ENCODE data around the gene TNFRSF1A.

The TNFRSF1A gene

GRCh38 chr12:6336889-6337853 is 4.7 kb downstream of the TNFRSF1A start:
- peak; percentile 85 for DNase-seq

GRCh38 chr12:6336079-6336888 is 5.6 kb downstream of the TNFRSF1A start:
- DNase-seq, result peak; percentile 97

DNA sequence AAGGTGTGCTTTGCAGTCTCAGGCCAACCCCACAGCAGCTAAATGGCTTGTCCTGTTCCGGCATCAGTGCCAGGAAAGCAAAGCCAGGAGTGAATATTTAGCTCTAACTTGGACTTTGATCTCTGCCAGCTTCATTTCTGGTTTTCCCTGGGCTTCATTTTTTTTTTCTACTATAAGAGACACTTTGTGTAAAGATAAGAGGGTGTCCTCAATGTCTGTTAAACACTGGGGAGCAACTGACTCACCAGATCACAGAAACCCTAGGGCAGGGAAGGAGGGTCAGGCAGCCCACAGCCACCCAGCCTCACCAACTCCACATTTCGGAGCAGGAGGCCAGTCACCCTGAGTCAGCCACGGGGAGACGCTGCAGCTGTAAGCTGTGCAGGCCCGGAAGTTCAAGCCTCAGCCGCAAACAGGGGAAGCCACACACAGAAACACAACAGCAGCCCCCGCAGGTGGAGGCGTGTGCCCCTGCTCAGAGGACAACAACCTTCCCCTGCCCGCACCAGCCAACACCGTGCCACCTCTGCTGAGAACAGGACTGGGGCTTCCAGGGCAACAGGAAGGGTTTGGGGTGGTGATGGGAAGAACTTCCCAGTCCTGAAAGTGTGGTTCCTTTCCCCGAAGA is 6.3 kb downstream of the TNFRSF1A start:
- DNase-seq, result peak; percentile 87

GRCh38 chr12:6334940-6335450 is 6.9 kb downstream of the TNFRSF1A start:
- no peak for DNase-seq

DNA sequence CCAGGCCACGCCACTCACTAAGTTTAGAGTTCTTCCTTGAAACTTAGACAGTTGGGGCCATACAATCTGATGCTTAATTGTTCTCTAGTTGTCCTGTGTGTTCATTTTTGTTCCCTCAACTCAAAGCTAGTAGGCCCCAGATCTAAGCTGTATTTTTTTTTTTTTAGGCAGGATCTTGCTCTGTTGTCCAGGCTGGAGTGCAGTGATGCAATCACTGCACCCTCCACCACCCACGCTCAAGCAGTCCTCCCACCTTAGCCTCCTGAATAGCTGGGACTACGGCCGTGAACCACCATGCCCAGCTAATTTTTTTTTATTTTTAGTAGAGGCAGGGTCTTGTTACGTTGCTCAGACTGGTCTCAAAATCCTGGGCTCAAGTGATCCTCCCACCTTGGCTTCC is 7.5 kb downstream of the TNFRSF1A start:
- no peak for DNase-seq

GRCh38 chr12:6333566-6333965 is 8.3 kb downstream of the TNFRSF1A start:
- no peak for DNase-seq

DNA sequence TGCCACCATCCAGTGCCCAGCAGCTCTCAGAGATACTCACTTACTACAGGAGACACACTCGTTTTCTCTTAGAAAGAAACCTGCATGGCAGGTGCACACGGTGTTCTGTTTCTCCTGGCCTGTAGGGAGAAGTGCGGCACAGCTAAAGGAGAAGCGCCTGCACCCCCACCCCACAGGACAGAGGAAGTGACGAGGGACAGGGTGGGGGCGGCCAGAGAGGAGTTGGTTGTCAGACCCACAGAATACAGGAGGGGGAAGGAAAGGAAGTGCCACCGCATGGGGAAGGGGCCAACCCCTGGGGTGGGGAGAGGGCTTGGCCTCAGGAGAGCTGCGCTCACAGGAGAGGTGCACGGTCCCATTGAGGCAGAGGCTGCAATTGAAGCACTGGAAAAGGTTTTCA is 8.8 kb downstream of the TNFRSF1A start:
- no peak for DNase-seq

DNA sequence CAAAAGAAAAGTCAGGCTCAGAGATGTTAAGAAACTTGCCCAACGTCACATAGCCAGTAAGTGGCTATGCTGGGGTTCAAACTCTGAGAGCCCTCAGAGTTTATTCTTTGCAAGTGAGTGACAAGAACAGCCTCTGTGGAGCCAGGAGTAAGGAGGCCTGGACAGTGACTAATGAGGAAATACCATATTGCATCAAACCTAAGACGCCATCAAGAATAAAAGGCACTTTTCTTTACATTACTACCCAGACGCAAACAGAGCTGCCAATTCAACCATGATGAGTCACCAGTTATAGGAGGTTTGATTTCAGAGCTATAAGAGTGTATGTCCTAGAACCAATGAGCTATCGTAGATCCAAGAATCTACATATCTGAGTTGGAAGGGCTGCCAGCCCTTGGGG is 9.4 kb downstream of the TNFRSF1A start:
- no peak for DNase-seq

GRCh38 chr12:6330999-6331714 is 10.7 kb downstream of the TNFRSF1A start:
- no peak for DNase-seq

DNA sequence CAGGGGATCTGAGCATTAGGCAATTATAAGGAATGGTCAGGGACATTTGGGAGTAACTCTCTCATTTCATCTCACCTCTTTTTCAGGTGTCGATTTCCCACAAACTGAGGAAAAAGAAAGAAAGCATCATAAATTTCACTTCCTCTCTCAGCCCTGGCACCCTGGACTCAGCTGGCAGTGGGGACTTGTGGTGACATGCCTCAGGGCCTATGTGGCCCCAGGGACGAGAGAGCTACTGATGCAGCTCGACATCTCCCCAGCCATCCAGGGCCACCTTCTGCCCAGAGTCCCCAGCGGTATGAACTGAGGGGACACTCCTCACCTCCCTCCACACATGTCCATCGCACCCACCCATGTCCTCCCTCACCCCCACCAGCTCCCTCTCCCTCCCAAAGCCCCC is 11.7 kb downstream of the TNFRSF1A start:
- DNase-seq, result no peak

GRCh38 chr12:6329703-6330064 is 12.2 kb downstream of the TNFRSF1A start:
- no peak for DNase-seq

GRCh38 chr12:6328945-6329702 is 12.8 kb downstream of the TNFRSF1A start:
- DNase-seq, result no peak

- DNase-seq, result no peak
Measured at GRCh38 chr12:6328045-6328779, 13.7 kb downstream of the TNFRSF1A start.

GRCh38 chr12:6327229-6328041 is 14.4 kb downstream of the TNFRSF1A start:
- DNase-seq, result no peak

GRCh38 chr12:6326316-6327228 is 15.3 kb downstream of the TNFRSF1A start:
- peak; percentile 56 for DNase-seq

DNA sequence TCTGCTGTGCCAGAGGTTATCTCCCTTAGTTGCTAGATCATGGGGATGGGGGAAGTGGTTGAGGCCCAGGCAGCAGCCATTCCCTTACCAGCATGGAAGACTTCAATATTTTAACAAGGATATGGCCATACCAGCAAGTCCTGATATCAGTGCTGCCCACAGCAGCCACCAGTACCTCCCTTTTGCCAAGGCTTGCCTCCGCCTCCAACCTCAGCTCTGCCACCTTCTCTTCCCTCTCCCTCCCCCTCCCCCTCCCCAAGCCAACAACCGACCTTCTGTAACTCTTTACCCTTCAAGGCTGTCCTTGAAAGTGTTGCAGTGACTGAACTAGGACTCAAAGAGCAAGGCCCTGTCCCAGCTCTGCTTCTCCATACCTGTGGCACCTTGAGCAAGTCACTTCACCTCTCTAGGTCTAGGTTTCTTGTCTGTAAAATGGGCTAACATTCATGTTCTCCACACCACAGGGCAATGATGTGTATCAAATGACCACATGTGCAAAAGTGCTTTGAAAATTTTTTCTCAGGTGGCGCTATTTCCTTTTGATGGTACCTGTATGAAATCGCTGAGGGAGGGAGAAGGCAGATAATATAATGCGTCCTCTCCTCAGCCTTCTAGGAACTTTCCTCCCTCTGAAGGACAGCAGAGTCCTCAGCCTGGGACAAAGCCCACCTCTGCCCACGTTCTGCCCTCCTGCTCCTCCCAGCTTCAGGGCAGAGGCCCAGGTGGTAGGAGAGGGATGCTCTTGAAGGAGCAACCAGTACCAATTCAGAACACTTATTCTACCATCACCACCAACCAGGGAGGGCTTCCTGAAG is 16.7 kb downstream of the TNFRSF1A start:
- peak; percentile 39 for DNase-seq

- DNase-seq, result no peak
Measured at GRCh38 chr12:6323995-6324711, 17.7 kb downstream of the TNFRSF1A start.
